ENCODE data around the gene ZNF664. TPM values are rescaled to one million over a fixed set of nuclear protein-coding genes. Genes with fewer than 3 reads are reported as not detected.
A peak's percentile ranks its signal among the peaks of the same experiment; 100 is the strongest.

The ZNF664 gene
- 21.0 and 24.4 TPM in 2 replicates for total RNA-seq (2014; rRNA removed; shearing (Covaris generic); ENCODE audit: low replicate concordance)

DNA sequence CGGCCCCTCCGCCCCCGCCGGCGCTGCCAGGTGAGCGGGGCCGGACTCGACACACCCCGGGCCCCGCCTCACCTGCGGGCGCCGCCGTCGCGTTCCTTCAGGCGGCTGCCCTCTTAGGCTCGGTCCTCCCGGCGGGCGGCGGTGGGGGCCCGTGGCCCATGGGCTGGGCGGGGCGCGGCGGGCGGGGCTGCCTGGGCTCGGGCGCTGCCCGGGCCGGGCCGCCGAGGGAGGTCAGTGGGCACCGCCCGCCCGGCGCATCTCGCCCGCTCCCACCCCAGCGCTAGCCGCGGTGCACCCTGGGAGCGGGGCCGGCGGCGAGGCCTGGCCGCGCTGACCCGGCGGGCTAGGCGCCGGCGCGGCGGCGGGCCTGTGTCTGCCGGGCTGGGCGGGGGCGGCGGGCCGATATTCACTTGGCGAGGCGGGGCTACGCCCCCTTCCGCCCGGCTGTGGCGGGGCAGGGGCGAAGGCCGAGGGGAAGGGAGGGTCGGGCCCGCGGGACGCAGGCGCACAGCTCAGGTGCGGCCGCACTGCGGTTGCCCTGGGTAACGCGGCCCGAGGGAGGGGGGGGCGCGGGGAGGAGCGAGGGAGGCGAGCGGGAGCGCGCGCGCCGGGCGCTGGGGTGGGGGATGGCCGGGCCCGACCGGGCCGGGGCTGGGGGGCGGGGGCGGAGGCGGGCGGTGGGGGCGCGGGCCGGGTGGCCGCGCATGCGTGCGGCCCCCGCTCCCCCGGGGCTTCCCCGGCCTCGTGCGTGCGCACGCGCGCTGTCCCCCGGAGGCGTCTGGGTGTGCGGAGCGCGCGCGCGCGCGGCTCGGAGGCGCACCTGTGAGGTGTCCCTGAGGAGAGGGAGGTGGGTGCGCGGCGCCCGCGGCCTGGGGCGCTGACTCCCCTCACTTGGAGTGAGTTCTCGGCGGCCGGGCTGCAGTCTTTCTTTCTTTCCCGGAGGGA, at the start of gene ZNF664, which contains the start of gene CCDC92:
TSS of gene ZNF664 (plus strand) at position 759 of the 945 bp plus-strand sequence. CDS start 38,930 bp downstream, outside the sequence.
TSS of gene CCDC92 (minus strand) at position 375 of the 945 bp plus-strand sequence. CDS start 28,526 bp downstream, outside the sequence.
- Histone ChIP-seq H4K20me1 (ENCODE audit: insufficient read depth, low read depth, low read length) (no peaks in the 10 kb centered on the region; the same call in 1 of the 2 replicates), H3K79me2 (ENCODE audit: low read length) (no peaks in the 10 kb centered on the region), H3K4me1 (ENCODE audit: low read length) (peaks cover 14% of the 10 kb centered on the region), H3K27ac (ENCODE audit: low read length) (no peak within 1 kb of the TSS), H3K4me3 (ENCODE audit: low read length) (peak within 1 kb of the TSS; percentile 72), H3K9ac (ENCODE audit: low read length) (peak within 1 kb of the TSS; percentile 75), H3K4me2 (ENCODE audit: low read depth, low read length, poor library complexity, severe bottlenecking) (peak within 1 kb of the TSS; percentile 75), H3K27me3 (ENCODE audit: low read length) (no peaks in the 10 kb centered on the region), H2AFZ (ENCODE audit: low read length) (peak within 1 kb of the TSS; percentile 64), H3K9me3 (ENCODE audit: low read length) (no peaks in the 10 kb centered on the region), H3K9me2 (replicated peaks; ENCODE audit: insufficient read depth, low read length) (no peaks in the 10 kb centered on the region), H3K36me3 (ENCODE audit: insufficient read depth, low read length) (no peaks in the 10 kb centered on the region)
- peak; percentile 96 for DNase-seq

DNA sequence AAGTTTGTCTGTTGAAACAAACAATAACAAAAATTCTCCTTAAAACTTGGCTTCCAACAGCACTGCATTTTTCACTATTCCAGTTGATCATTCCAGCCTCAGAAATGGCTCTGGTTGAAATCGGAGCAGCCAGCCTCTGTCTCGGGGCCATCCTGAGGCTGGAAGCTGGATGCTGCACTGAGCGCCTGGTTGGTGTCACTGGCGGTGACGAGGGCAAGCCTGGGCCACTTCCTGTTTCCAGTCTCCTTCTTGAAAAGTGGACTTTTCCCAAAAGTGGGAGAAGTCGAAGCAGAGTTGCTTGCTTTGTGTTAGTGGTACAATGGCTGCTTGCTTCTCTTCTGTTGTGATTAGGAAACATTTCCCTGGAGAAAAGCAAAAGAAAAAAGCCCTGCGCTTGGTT, 49.1 kb upstream of the ZNF664 start:
- Histone ChIP-seq H3K9ac (ENCODE audit: low read length) (no peak overlapping the region), H3K9me3 (ENCODE audit: low read length) (no peaks in the 10 kb centered on the region), H2AFZ (ENCODE audit: low read length) (no peak overlapping the region), H3K4me1 (ENCODE audit: low read length) (peaks cover 8% of the 10 kb centered on the region; the same call in 1 of the 2 replicates), H3K36me3 (ENCODE audit: insufficient read depth, low read length) (no peaks in the 10 kb centered on the region), H3K27me3 (ENCODE audit: low read length) (no peaks in the 10 kb centered on the region), H4K20me1 (ENCODE audit: insufficient read depth, low read depth, low read length) (no peaks in the 10 kb centered on the region), H3K79me2 (ENCODE audit: low read length) (no peaks in the 10 kb centered on the region), H3K4me3 (ENCODE audit: low read length) (no peak overlapping the region), H3K4me2 (ENCODE audit: low read depth, low read length, poor library complexity, severe bottlenecking) (no peak overlapping the region), H3K9me2 (replicated peaks; ENCODE audit: insufficient read depth, low read length) (no peaks in the 10 kb centered on the region), H3K27ac (ENCODE audit: low read length) (no peak overlapping the region)
- DNase-seq, result no peak

DNA sequence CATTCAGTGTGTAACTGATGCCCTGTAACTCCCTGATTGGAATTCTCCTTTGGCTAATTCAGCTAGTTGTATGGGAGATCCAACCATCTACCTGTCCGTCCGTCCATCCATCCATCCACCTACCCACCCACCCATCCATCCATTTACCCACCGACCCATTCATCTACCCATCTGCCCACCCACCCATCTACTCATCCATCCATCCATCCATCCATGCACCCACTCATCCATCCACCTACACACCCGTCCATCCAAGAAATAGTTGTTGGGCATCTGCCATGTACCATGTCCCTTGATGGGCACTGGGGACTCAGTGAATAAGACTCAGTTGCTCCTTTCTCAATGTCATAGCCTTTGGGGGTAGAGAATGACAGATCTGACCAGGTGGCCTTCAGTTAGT, 48.5 kb upstream of the ZNF664 start:
- Histone ChIP-seq H4K20me1 (ENCODE audit: insufficient read depth, low read depth, low read length) (no peaks in the 10 kb centered on the region), H3K36me3 (ENCODE audit: insufficient read depth, low read length) (no peaks in the 10 kb centered on the region), H3K27me3 (ENCODE audit: low read length) (no peaks in the 10 kb centered on the region), H3K4me3 (ENCODE audit: low read length) (no peak overlapping the region), H3K9me2 (replicated peaks; ENCODE audit: insufficient read depth, low read length) (no peaks in the 10 kb centered on the region), H3K27ac (ENCODE audit: low read length) (no peak overlapping the region), H3K4me1 (ENCODE audit: low read length) (peaks cover 8% of the 10 kb centered on the region; the same call in 1 of the 2 replicates), H3K9me3 (ENCODE audit: low read length) (no peaks in the 10 kb centered on the region), H3K9ac (ENCODE audit: low read length) (no peak overlapping the region), H2AFZ (ENCODE audit: low read length) (no peak overlapping the region), H3K4me2 (ENCODE audit: low read depth, low read length, poor library complexity, severe bottlenecking) (no peak overlapping the region), H3K79me2 (ENCODE audit: low read length) (no peaks in the 10 kb centered on the region)
- no peak for DNase-seq

DNA sequence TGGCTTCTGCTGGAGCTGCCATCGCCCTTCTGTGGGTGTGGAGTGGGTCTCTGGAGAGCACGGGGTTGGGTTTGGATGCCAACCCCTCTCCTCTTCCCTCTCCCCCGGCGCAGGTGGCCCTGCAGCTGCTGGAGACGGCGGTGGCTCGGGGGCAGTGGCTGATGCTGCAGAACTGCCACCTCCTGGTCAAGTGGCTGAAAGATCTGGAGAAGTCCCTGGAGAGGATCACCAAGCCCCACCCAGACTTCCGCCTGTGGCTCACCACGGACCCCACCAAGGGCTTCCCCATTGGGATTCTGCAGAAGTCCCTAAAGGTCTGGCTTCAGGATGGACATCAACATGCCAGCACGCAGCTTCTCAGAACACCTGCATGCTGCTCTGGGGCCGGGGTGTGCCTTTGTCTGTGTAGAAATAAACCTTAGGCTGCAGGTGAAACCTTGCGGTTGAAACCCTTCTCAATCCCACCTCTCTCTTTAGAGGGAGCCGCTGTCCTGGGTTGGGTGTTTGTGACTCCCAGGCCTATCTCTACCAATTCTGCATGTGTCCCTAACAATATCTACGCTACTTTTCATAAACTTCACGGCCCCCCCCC, 44.6 kb upstream of the ZNF664 start:
- peaks cover 8% of the 10 kb centered on the region; the same call in 1 of the 2 replicates for H3K4me1 ChIP-seq (ENCODE audit: low read length)
- H3K36me3 ChIP-seq (ENCODE audit: insufficient read depth, low read length), result no peaks in the 10 kb centered on the region
- no peak overlapping the region for H2AFZ ChIP-seq (ENCODE audit: low read length)
- no peak overlapping the region for H3K4me2 ChIP-seq (ENCODE audit: low read depth, low read length, poor library complexity, severe bottlenecking)
- no peaks in the 10 kb centered on the region for H3K9me2 ChIP-seq (replicated peaks; ENCODE audit: insufficient read depth, low read length)
- no peak overlapping the region for H3K27ac ChIP-seq (ENCODE audit: low read length)
- no peak overlapping the region for H3K4me3 ChIP-seq (ENCODE audit: low read length)
- DNase-seq, result no peak
- H3K9ac ChIP-seq (ENCODE audit: low read length), result no peak overlapping the region
- H4K20me1 ChIP-seq (ENCODE audit: insufficient read depth, low read depth, low read length), result no peaks in the 10 kb centered on the region
- no peaks in the 10 kb centered on the region for H3K9me3 ChIP-seq (ENCODE audit: low read length)
- no peaks in the 10 kb centered on the region for H3K27me3 ChIP-seq (ENCODE audit: low read length)
- H3K79me2 ChIP-seq (ENCODE audit: low read length), result no peaks in the 10 kb centered on the region

DNA sequence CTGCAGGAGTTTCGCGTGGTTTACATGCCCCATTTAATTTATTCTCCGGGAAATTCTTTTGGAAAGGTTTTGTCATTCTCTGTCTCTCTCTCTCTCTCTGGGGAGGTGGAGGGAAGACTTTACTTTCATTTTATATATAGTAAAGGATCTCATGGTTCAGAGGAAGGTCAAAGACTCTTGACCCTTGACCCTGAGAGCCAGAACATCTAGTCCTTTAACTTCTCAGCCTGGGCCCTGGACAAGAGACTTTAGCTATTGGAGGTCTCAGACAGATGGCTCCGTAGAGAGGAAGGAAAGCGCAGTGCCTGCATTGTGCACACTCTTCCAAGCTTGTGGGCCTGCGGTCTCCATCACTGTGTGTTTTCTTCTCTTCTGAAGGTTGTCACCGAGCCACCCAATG, 44.1 kb upstream of the ZNF664 start:
- no peak overlapping the region for H3K4me2 ChIP-seq (ENCODE audit: low read depth, low read length, poor library complexity, severe bottlenecking)
- no peak overlapping the region for H3K27ac ChIP-seq (ENCODE audit: low read length)
- peaks cover 11% of the 10 kb centered on the region for H3K4me1 ChIP-seq (ENCODE audit: low read length)
- no peak for DNase-seq
- H4K20me1 ChIP-seq (ENCODE audit: insufficient read depth, low read depth, low read length), result no peaks in the 10 kb centered on the region
- no peak overlapping the region for H3K4me3 ChIP-seq (ENCODE audit: low read length)
- no peaks in the 10 kb centered on the region for H3K36me3 ChIP-seq (ENCODE audit: insufficient read depth, low read length)
- H3K9me2 ChIP-seq (replicated peaks; ENCODE audit: insufficient read depth, low read length), result no peaks in the 10 kb centered on the region
- no peaks in the 10 kb centered on the region for H3K79me2 ChIP-seq (ENCODE audit: low read length)
- H3K9me3 ChIP-seq (ENCODE audit: low read length), result no peaks in the 10 kb centered on the region
- H3K9ac ChIP-seq (ENCODE audit: low read length), result no peak overlapping the region
- H2AFZ ChIP-seq (ENCODE audit: low read length), result no peak overlapping the region
- H3K27me3 ChIP-seq (ENCODE audit: low read length), result no peaks in the 10 kb centered on the region

DNA sequence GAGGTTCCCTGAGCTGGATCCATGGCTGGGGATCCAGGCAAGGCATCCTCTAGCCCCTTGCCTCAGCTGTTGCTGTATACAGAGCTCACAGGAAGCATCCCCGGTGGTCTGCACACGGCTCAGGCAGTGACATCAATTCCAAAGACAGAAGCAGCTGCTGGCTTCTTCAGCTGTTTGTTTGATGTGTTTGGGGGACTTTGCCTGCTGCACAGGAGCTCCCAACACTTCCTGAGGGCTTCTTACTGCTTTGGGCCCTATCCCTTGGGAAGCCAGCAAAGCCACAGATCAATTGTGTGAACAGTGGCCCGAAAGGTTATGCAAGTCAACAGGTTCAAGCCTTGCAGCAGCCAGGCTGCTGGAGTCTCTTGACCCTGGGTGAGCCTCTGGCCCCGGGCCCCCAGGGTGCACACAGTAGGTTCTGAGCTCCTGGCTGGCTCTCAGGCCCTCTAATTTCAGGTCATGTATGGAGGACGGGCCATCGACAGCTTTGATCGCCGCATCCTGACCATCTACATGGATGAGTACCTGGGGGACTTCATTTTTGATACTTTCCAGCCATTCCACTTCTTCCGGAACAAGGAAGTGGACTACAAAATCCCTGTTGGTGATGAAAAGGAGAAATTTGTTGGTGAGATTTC, 43.0 kb upstream of the ZNF664 start:
- Histone ChIP-seq H4K20me1 (ENCODE audit: insufficient read depth, low read depth, low read length) (no peaks in the 10 kb centered on the region), H3K4me3 (ENCODE audit: low read length) (no peak overlapping the region), H3K27me3 (ENCODE audit: low read length) (no peaks in the 10 kb centered on the region), H3K9me3 (ENCODE audit: low read length) (no peaks in the 10 kb centered on the region), H3K27ac (ENCODE audit: low read length) (no peak overlapping the region), H3K79me2 (ENCODE audit: low read length) (no peaks in the 10 kb centered on the region), H3K36me3 (ENCODE audit: insufficient read depth, low read length) (no peaks in the 10 kb centered on the region), H3K9me2 (replicated peaks; ENCODE audit: insufficient read depth, low read length) (no peaks in the 10 kb centered on the region), H3K9ac (ENCODE audit: low read length) (no peak overlapping the region), H3K4me2 (ENCODE audit: low read depth, low read length, poor library complexity, severe bottlenecking) (no peak overlapping the region), H3K4me1 (ENCODE audit: low read length) (peaks cover 15% of the 10 kb centered on the region), H2AFZ (ENCODE audit: low read length) (no peak overlapping the region)
- DNase-seq, result no peak

DNA sequence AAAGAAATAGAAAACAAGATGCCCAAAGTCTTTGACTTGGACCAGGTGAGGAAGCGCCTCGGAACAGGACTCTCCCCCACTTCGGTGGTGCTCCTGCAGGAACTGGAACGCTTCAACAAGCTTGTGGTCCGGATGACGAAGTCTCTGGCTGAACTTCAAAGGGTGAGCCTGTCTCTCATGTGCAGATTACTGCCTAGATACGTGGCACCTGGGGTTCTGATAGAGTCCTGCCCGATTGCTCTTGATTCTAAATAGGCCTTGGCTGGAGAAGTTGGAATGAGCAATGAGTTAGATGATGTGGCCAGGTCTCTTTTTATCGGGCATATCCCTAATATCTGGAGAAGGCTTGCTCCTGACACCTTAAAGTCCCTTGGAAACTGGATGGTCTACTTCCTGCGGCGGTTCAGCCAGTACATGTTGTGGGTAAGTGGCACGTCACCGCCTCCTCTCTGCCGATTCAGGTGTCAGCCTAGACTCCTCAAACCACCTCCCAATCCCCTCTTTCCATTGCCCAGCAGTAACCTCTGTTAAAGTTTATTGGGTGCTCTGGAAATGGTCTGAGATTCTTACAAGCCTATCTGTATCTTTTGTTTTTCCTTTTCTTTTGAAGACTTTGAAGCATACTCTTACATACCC, 41.2 kb upstream of the ZNF664 start:
- Histone ChIP-seq H3K27me3 (ENCODE audit: low read length) (no peaks in the 10 kb centered on the region), H4K20me1 (ENCODE audit: insufficient read depth, low read depth, low read length) (no peaks in the 10 kb centered on the region), H3K9me2 (replicated peaks; ENCODE audit: insufficient read depth, low read length) (no peaks in the 10 kb centered on the region), H3K79me2 (ENCODE audit: low read length) (no peaks in the 10 kb centered on the region), H3K27ac (ENCODE audit: low read length) (no peak overlapping the region), H3K9ac (ENCODE audit: low read length) (no peak overlapping the region), H3K4me3 (ENCODE audit: low read length) (no peak overlapping the region), H3K36me3 (ENCODE audit: insufficient read depth, low read length) (no peaks in the 10 kb centered on the region), H2AFZ (ENCODE audit: low read length) (no peak overlapping the region), H3K9me3 (ENCODE audit: low read length) (no peaks in the 10 kb centered on the region), H3K4me2 (ENCODE audit: low read depth, low read length, poor library complexity, severe bottlenecking) (no peak overlapping the region), H3K4me1 (ENCODE audit: low read length) (peaks cover 15% of the 10 kb centered on the region)
- DNase-seq, result no peak

Measured in Karpas-422 (cell line).